ENCODE results near the gene TBC1D9.

- no peak for TF ChIP-seq CTCF (IDR thresholded peaks at IDR 0.05 in 2 of 3, conservative IDR thresholded peaks at IDR 0.05 in 1 of 3; ENCODE audit: borderline replicate concordance in 1 of 3, insufficient read depth in 1 of 3, low read depth in 2 of 3, low read length in 2 of 3)
- TF ChIP-seq JUND (IDR thresholded peaks at IDR 0.05): no peak
- TF ChIP-seq CEBPB (IDR thresholded peaks at IDR 0.05; ENCODE audit: low read depth): no peak
- TF ChIP-seq RAD21 (IDR thresholded peaks at IDR 0.05; ENCODE audit: low read depth): no peak
Observed at GRCh38 chr4:140720387-140721304, 35.5 kb downstream of the TBC1D9 start.
